ENCODE measurements around the gene RAB7B.

GRCh38 chr1:205938682-205939081 is 64.5 kb downstream of the RAB7B start:
- TF ChIP-seq, protein P1, sequence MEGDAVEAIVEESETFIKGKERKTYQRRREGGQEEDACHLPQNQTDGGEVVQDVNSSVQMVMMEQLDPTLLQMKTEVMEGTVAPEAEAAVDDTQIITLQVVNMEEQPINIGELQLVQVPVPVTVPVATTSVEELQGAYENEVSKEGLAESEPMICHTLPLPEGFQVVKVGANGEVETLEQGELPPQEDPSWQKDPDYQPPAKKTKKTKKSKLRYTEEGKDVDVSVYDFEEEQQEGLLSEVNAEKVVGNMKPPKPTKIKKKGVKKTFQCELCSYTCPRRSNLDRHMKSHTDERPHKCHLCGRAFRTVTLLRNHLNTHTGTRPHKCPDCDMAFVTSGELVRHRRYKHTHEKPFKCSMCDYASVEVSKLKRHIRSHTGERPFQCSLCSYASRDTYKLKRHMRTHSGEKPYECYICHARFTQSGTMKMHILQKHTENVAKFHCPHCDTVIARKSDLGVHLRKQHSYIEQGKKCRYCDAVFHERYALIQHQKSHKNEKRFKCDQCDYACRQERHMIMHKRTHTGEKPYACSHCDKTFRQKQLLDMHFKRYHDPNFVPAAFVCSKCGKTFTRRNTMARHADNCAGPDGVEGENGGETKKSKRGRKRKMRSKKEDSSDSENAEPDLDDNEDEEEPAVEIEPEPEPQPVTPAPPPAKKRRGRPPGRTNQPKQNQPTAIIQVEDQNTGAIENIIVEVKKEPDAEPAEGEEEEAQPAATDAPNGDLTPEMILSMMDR (IDR thresholded peaks at IDR 0.05) = no peak
- no peak for TF ChIP-seq POLR2A (IDR thresholded peaks at IDR 0.05)

Data from suprapubic skin (tissue), 3 donors.